Upper lobe of left lung (tissue), 4 donors: Measurements from ENCODE around the gene RNU6-9.

Source experiments
- CTCF ChIP-seq, 6 experiments: fragments of 450-650 bp in 4 of 6; fragments of 200-600 bp in 2 of 6; sonication (generic) in 2 of 6; IDR thresholded peaks; one replicate each; pipeline ENCODE4 v1.5.1; 2016 to 2019; ENCODE audit warnings: antibody characterized with exemption in 6 of 6
- EP300 ChIP-seq, 4 donors: sonication (generic); formaldehyde crosslinking; IDR thresholded peaks; one replicate each; pipeline ENCODE4 v1.5.1; 2017; ENCODE audit warnings: antibody characterized with exemption in 4 of 4, control low read depth in 2 of 4
- POLR2A ChIP-seq, 4 donors: fragments of 450-650 bp; IDR thresholded peaks; one replicate each; pipeline ENCODE4 v1.5.1; 2016 to 2017; ENCODE audit warnings: antibody characterized with exemption in 4 of 4, mild to moderate bottlenecking in 2 of 4
- POLR2AphosphoS5 ChIP-seq, 2 donors: sonication (generic); formaldehyde crosslinking; IDR thresholded peaks; one replicate each; pipeline ENCODE4 v1.5.1; 2017; ENCODE audit warnings: antibody characterized with exemption in 2 of 2

GRCh38 chr19:900043-900301 lies 6.7 kb downstream of the RNU6-9 start:
- TF ChIP-seq CTCF (IDR thresholded peaks at IDR 0.05) (no peak), POLR2AphosphoS5 (IDR thresholded peaks at IDR 0.05) (no peak), POLR2A (IDR thresholded peaks at IDR 0.05) (no peak), EP300 (IDR thresholded peaks at IDR 0.05) (no peak)
